GM19372 (cell line): ENCODE data around the gene HGFAC.

Experiments used
- ATAC-seq: cut with Tn5 transposase; IDR thresholded peaks from one replicate; pipeline ENCODE4 v1.9.1; 2021; ENCODE audit warnings: mild to moderate bottlenecking, low read depth, moderate library complexity; ENCODE audit not compliant: unreplicated experiment

HGFAC gene

GRCh38 chr4:3483471-3483921, 41.7 kb downstream of the HGFAC start:
- ATAC-seq = no peak

GRCh38 chr4:3484057-3484973, 42.5 kb downstream of the HGFAC start:
- no peak for ATAC-seq

- ATAC-seq = no peak
These were observed 43.4 kb downstream of the HGFAC start for GRCh38 chr4:3485011-3485791.

GRCh38 chr4:3485886-3486540, 44.2 kb downstream of the HGFAC start:
- ATAC-seq = no peak

GRCh38 chr4:3486541-3487540, 45.1 kb downstream of the HGFAC start:
- no peak for ATAC-seq

GRCh38 chr4:3487861-3488260, 46.1 kb downstream of the HGFAC start:
- ATAC-seq = no peak

- ATAC-seq = no peak
These were observed 47.1 kb downstream of the HGFAC start for GRCh38 chr4:3488820-3489219.

GRCh38 chr4:3489451-3489962, 47.7 kb downstream of the HGFAC start:
- ATAC-seq = no peak

GRCh38 chr4:3491681-3492405, 50.1 kb downstream of the HGFAC start:
- ATAC-seq = no peak

- no peak for ATAC-seq
These were observed 51.3 kb downstream of the HGFAC start for GRCh38 chr4:3492741-3493719.

- ATAC-seq = no peak
These were observed 52.1 kb downstream of the HGFAC start for GRCh38 chr4:3493720-3494461.

- ATAC-seq = no peak
These were observed 52.7 kb downstream of the HGFAC start for GRCh38 chr4:3494462-3494871.

- no peak for ATAC-seq
These were observed 53.6 kb downstream of the HGFAC start for GRCh38 chr4:3495204-3495975.

- ATAC-seq = no peak
These were observed 54.3 kb downstream of the HGFAC start for GRCh38 chr4:3496021-3496420.

- no peak for ATAC-seq
These were observed 55.3 kb downstream of the HGFAC start for GRCh38 chr4:3497095-3497494.
